ENCODE results near the gene ZCCHC24.

DNA sequence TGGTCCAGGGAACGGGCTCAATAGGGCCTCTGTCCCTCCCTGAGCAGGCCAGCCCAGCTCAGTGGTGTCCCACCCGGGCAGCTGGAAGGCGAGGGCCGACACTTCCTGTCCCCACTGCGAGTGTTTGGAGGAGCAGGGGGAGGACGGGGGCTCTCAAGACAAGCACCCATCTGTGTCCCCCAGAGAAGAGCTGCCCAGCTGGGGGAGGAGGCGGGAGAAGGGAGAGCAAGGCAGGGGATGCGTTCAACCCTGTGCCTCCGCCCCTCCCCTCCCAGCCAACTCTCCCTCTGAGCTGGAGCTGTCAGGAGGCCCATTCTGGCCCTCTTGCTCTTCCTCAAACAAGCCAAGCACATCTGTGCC is 35.7 kb downstream of the ZCCHC24 start:
- TF ChIP-seq CTCF (IDR thresholded peaks at IDR 0.05; ENCODE audit: low read depth, low read length, poor library complexity, severe bottlenecking) (no peak), EZH2phosphoT487 (IDR thresholded peaks at IDR 0.05; ENCODE audit: borderline replicate concordance, low read length) (no peak)

Measured in DOHH2 (cell line).